Retinal pigment epithelial cell (primary cell): ENCODE measurements around the gene PTPRR.

ENCODE experiments used
- DNase-seq: peaks from one replicate; pipeline ENCODE4 v3.0.0-alpha.2; 2010; ENCODE audit warnings: low read depth
- H3K4me3 ChIP-seq: 2 replicates; pipeline ENCODE4 v1.5.1; 2011; ENCODE audit warnings: mild to moderate bottlenecking, low read length, control low read depth, moderate library complexity
- CTCF ChIP-seq: conservative IDR thresholded peaks from 2 replicates; pipeline ENCODE4 v1.5.1; 2011; ENCODE audit warnings: low read depth, low read length, control low read depth, inconsistent platforms

PTPRR gene

DNA sequence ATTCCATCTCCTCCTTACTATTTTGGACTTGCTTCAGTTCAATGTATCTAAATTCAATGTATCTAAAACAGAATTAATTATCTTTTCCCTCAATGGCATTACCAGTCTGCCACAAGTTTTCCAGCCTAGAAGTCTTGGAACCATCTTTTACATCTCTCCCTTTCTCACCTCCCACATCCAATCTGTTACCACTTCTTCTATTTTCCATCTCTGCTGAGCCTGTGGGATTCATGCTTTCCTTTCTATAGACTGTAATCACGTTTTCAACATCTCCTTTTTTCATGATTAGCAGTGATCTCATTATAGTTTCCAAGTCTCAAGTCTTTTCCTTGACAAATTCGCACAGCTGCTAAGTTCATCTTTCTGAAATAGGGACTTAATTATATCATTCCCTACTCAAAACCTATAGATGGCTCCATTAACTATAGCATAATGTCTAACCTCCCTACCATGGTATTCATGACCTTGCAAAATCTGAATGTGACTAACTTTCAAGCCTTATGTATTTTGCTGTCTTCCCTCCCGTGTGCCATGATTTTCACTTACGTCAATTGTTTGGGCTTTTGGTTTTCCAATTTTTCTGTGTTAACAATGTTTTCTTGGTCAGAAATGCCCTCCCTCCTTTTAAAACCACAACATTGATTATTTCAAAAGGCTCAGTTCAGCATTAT lies 262.8 kb downstream of the PTPRR start:
- no peak overlapping the region for H3K4me3 ChIP-seq
- DNase-seq, result no peak
- no peak for TF ChIP-seq CTCF

GRCh38 chr12:70652451-70652850 lies 268.1 kb downstream of the PTPRR start:
- no peak overlapping the region for H3K4me3 ChIP-seq
- no peak for DNase-seq
- no peak for TF ChIP-seq CTCF

DNA sequence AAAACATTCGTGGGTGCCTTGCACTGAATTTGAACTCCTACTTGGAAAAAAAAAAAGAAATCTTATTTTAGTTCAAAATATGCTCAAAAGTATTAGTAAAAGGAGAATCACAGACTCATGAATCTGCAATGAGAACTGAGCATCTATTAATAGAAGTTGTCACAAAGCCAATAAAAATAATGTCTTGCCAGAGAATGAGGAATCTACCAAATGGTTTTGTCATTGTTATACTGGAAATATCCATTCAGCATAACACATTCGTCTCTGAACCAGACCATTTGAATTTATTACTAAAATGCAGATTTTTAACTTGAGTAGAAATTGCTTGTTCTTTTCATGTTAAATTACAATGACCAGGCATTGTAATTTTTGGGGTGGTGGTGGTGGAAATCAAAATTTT lies 271.7 kb downstream of the PTPRR start:
- no peak for TF ChIP-seq CTCF
- no peak overlapping the region for H3K4me3 ChIP-seq
- DNase-seq, result no peak

- no peak for DNase-seq
- H3K4me3 ChIP-seq, result no peak overlapping the region
- no peak for TF ChIP-seq CTCF
Measured at GRCh38 chr12:70648191-70648590, 272.3 kb downstream of the PTPRR start.

DNA sequence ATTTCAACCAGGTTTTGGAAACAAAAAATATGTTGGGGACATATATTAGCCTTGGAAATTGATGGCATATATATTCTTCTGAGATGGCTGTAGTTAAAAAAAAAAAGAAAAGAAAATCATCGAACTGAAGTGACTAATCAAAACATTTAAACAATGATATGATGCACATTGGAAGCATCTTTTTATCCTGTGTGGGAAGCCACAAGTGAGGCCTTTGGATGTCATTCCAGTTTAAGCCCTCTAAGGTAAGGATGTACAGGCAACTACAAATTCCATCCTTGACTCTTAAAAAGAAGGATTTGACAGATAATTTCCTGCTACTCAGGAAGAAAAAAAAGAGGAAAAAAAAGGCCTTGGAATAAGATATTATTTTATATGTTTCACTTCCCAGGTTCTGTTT lies 273.7 kb downstream of the PTPRR start:
- H3K4me3 ChIP-seq, result no peak overlapping the region
- TF ChIP-seq CTCF, result no peak
- DNase-seq, result no peak

DNA sequence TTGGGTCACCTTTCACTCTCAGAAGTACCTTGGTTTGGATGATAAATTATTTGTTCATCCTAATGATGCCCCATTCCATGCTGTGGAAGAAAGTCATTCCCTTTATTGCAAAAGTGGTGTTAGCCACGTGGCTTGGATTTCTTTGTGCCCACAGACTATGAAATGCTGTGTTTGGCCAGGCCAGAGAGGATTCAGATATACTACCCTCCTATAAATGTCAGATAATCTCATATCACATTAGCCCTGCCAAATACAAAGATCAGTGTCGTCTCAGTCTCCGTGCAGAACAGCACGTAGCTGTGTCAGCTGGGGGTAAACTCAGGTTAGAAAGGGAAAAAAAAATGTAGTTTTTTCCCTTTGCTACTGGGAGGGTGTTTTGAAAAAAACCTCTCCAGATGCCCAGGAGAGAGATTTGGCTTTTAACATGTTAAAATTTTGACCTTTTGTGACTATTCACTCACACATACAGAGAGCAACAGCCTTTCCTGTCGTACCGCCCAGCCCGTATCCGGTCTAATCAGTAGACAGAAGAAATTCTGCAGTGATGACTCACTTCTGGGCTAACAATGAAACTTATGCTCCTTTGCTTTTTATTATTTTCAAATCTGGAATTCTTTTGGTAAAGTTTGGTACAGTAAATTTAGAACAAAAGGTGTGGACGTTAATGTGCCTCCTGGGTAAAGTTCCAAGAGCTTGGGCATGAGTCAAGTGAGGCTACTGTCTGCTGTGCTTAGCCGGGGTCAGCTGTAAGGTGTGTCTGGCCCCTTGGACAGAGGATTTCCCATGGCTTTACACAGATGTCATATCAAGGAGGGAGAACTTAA lies 274.8 kb downstream of the PTPRR start:
- peak; percentile 88 for DNase-seq
- H3K4me3 ChIP-seq, result peak overlapping the region; percentile 1
- TF ChIP-seq CTCF, result no peak

DNA sequence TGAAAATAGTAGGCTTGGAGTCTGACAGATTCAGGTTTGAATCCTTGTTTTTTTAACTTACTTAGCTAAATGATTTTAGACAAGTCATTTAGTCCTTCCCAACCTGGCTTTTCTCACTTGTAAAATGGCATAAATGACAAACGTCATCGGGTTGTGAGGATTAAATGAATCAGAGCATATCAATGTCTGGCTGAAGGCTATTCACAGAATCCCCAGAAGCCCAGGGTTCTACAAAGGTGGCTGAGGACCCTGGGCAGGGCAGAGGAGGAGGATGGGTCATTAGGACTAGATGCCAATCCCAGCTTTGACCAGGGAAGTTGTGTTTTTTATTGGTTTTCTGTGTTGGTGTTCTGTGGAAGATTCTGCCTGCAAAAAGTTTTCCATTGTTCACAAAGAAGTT lies 275.7 kb downstream of the PTPRR start:
- no peak overlapping the region for H3K4me3 ChIP-seq
- DNase-seq, result no peak

More for the DNA sequence above, 275.7 kb downstream of the PTPRR start:
- TF ChIP-seq CTCF, result no peak
